Brain microvascular endothelial cell (primary cell): ENCODE data around the gene PRR12.
"Not testable (repeated sequence)": the region's sequence is repeated elsewhere in the genome, so short reads cannot be mapped to it uniquely, and the experiment has no call there.

Experiments
- DNase-seq: peaks from one replicate; pipeline ENCODE4 v3.0.0-alpha.2; 2020
- H3K27ac ChIP-seq: fragments of 250-450 bp; sonication (Bioruptor Pico); 2 replicates; pipeline ENCODE4 v1.5.1; 2020; ENCODE audit warnings: mild to moderate bottlenecking, moderate library complexity
- H3K27me3 ChIP-seq: fragments of 250-450 bp; sonication (Bioruptor Pico); replicated peaks from 2 replicates; pipeline ENCODE4 v1.5.1; 2020; ENCODE audit warnings: mild to moderate bottlenecking
- H3K36me3 ChIP-seq: fragments of 250-450 bp; sonication (Bioruptor Pico); replicated peaks from 2 replicates; pipeline ENCODE4 v1.5.1; 2020; ENCODE audit warnings: mild to moderate bottlenecking
- H3K4me3 ChIP-seq: 2 replicates; pipeline ENCODE4 v1.5.1; 2011; ENCODE audit warnings: low read depth, mild to moderate bottlenecking, control low read depth, low read length, moderate library complexity
- CTCF ChIP-seq: IDR thresholded peaks from 2 replicates; pipeline ENCODE4 v1.5.1; 2011; ENCODE audit warnings: low read depth, mild to moderate bottlenecking, moderate library complexity, low read length, control low read depth, inconsistent platforms; ENCODE audit errors: missing control alignments
- in situ Hi-C: cut with HindIII; loops from 2 replicates; pipeline ENCODE4 v1.10.0; 2017; ENCODE audit warnings: low sequenced_read_pairs, low pct_ligation_motif_present

PRR12 gene

GRCh38 chr19:49616945-49617344, 26.0 kb downstream of the PRR12 start:
- no peak overlapping the region for H3K4me3 ChIP-seq
- H3K27ac ChIP-seq, result no peak overlapping the region
- TF ChIP-seq CTCF, result no peak
- in situ Hi-C loops, result no loop called here
- H3K27me3 ChIP-seq, result no peaks in the 10 kb centered on the region
- DNase-seq, result no peak
- peaks cover 37% of the 10 kb centered on the region for H3K36me3 ChIP-seq

- H3K4me3 ChIP-seq, H3K27ac ChIP-seq, H3K27me3 ChIP-seq, in situ Hi-C loops, DNase-seq: not testable (repeated sequence)
- H3K36me3 ChIP-seq, result peaks cover 37% of the 10 kb centered on the region
Measured at GRCh38 chr19:49617860-49618259, 26.9 kb downstream of the PRR12 start.

GRCh38 chr19:49624967-49625910, 34.3 kb downstream of the PRR12 start:
- Histone ChIP-seq H3K36me3 (peaks cover 20% of the 10 kb centered on the region), H3K4me3 (no peak overlapping the region), H3K27me3 (no peaks in the 10 kb centered on the region), H3K27ac (no peak overlapping the region)
- no peak for DNase-seq
- in situ Hi-C loops, result no loop called here
- TF ChIP-seq CTCF, result no peak

- Histone ChIP-seq H3K27ac (no peak overlapping the region), H3K4me3 (no peak overlapping the region), H3K36me3 (peaks cover 19% of the 10 kb centered on the region), H3K27me3 (no peaks in the 10 kb centered on the region)
- TF ChIP-seq CTCF, result no peak
- in situ Hi-C loops, result no loop called here
- DNase-seq, result no peak
Measured at GRCh38 chr19:49626226-49626625, 35.2 kb downstream of the PRR12 start.

- H3K27me3 ChIP-seq, result no peaks in the 10 kb centered on the region
- no peak overlapping the region for H3K27ac ChIP-seq
- no peak overlapping the region for H3K4me3 ChIP-seq
Measured at GRCh38 chr19:49629659-49630058, 38.7 kb downstream of the PRR12 start.

More at GRCh38 chr19:49629659-49630058, 38.7 kb downstream of the PRR12 start:
- H3K36me3 ChIP-seq, result peaks cover 12% of the 10 kb centered on the region
- in situ Hi-C loops, result no loop called here
- TF ChIP-seq CTCF, result no peak
- no peak for DNase-seq
